Cardiac fibroblast (primary cell): ENCODE data around the gene HNRNPH2.

Experiments
- DNase-seq, 2 donors: peaks; one replicate each; pipeline versions ENCODE4 v3.0.0 to v3.0.0-alpha.2; 2010; ENCODE audit warnings: low read depth in 2 of 2
- H3K4me3 ChIP-seq, 2 donors: replicated peaks in 1 of 2; 1 replicate in 1 of 2; 2 replicates in 1 of 2; pipeline ENCODE4 v1.5.1; 2011; ENCODE audit warnings: low read depth in 2 of 2, low read length in 2 of 2, mild to moderate bottlenecking in 2 of 2, moderate library complexity in 1 of 2
- CTCF ChIP-seq: IDR thresholded peaks from one replicate; pipeline ENCODE4 v1.5.1; 2011; ENCODE audit warnings: low read depth, mild to moderate bottlenecking, low read length, inconsistent platforms

HNRNPH2 gene

GRCh38 chrX:101385795-101386541 is 22.1 kb upstream of the HNRNPH2 start, which contains the start of gene BTK:
BTK (minus strand) TSS chrX:101386191; CDS start chrX:101375284, 10,907 bp downstream.
- H3K4me3 ChIP-seq = no peak within 1 kb of the TSS
- no peak for TF ChIP-seq CTCF
- no peak for DNase-seq

- no peak overlapping the region for H3K4me3 ChIP-seq
- no peak for TF ChIP-seq CTCF
- DNase-seq = no peak
These were observed 21.5 kb upstream of the HNRNPH2 start for GRCh38 chrX:101386542-101386885.

GRCh38 chrX:101388604-101389003 is 19.4 kb upstream of the HNRNPH2 start:
- no peak for DNase-seq
- no peak for TF ChIP-seq CTCF
- H3K4me3 ChIP-seq = no peak overlapping the region

- TF ChIP-seq CTCF = peak; percentile 72
- DNase-seq = peak; percentile 92 to 93
- peak within 1 kb of the TSS; percentile 58 to 70 for H3K4me3 ChIP-seq
These were observed 17.1 kb upstream of the HNRNPH2 start, which contains the start of gene RPL36A for GRCh38 chrX:101390664-101391525. RPL36A (plus strand) TSS chrX:101391011; CDS start chrX:101391044, 33 bp downstream.

- DNase-seq = no peak
- no peak for TF ChIP-seq CTCF
- peak overlapping the region; percentile 58 to 70 for H3K4me3 ChIP-seq
These were observed 16.2 kb upstream of the HNRNPH2 start for GRCh38 chrX:101391831-101392230.

- no peak overlapping the region for H3K4me3 ChIP-seq
- DNase-seq = no peak
- TF ChIP-seq CTCF = no peak
These were observed 14.3 kb upstream of the HNRNPH2 start for GRCh38 chrX:101393530-101394305.
